Muscle of back (tissue), 11 donors: Measurements from ENCODE around the gene PHYKPL. TPM values are rescaled to one million over a fixed set of nuclear protein-coding genes. Genes with fewer than 3 reads are reported as not detected.
A peak's percentile ranks its signal among the peaks of the same experiment; 100 is the strongest.

ENCODE experiments used
- DNase-seq, 3 donors: peaks; one replicate each; pipeline versions ENCODE4 v3.0.0 to v3.0.0-alpha.2; 2013
- polyA plus RNA-seq, 10 donors: library from polyadenylated mRNA; unstranded; fragments of 120-200 nt; gene quantifications; one replicate each; pipeline ENCODE4 v1.2.1, GENCODE V29; 2013; ENCODE audit not compliant: insufficient read length in 10 of 10

Gene PHYKPL
- polyA plus RNA-seq, 10 donors: 37.0 to 91.0 (median 48.7) TPM

DNA sequence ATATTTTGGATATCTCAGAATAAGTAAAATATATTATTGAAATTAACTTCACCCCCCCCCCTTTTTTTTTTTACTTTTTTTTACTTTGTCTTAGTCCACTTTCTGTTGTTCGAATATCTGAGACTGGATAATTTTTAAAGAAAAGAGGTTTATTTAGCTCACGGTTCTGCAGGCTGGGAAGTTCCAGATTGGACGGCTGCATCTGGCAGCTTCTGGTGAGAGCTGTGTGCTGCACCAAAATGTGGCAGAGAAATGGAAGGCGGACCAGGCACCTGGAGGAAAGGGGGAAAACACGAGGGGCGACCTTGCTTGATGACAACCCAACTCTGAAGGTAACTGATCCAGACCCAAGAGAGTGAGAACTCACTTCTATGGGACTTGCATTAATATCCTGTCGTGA, 39.8 kb downstream of the PHYKPL start:
- DNase-seq: no peak

DNA sequence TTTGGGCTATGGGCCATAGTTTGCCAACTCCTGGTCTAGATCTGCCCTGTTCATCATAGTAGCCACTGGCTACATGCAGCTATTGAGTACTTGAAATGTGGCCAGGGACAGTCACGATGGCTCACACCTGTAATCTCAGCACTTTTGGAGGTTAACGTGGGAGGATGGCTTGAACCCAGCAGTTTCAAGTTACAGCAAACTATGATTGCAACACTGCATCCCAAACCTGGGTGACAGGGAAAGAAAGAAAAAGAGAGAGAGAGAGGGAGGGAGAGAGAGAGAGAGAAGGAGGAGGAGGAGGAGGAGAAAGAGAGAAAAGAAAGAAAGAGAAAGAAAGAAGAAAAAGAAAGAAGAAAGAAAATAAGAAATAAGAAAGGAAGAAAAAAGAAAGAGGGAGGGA, 40.4 kb downstream of the PHYKPL start:
- no peak for DNase-seq

DNA sequence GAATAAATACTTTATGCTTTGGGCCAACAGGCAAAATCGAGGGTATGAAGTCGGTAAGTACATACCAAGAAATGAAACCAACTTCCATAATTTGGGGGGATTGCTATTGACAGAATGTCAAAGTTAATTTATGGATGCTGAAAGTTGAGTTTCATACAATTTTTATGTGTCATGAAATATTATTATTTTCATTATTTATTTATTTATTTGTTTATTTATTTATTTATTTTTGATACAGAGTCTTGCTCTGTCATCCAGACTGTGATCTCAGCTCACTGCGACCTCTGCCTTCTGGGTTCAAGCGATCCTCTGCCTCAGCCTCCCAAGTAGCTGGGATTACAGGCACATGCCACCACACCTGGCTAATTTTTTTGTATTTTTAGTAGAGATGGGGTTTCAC, 40.9 kb downstream of the PHYKPL start:
- DNase-seq: no peak

DNA sequence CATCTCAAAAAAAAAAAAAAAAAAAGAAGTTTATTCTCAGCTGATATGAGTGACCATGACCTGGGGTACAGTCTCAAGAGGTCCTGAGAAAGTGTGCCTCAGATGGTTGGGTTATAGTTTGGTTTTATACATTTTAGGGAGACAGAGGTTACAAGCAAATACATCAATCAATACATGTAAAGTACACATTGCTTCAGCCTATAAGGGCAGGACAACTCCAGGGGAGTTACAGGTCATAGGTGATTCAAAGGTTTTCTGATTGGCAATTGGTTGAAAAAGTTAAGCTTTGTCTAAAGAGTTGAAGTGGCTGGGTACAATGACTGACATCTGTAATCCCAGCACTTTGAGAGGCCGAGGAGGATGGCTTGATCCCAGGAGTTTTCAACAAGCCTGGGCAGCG, 43.2 kb downstream of the PHYKPL start:
- DNase-seq: no peak

DNA sequence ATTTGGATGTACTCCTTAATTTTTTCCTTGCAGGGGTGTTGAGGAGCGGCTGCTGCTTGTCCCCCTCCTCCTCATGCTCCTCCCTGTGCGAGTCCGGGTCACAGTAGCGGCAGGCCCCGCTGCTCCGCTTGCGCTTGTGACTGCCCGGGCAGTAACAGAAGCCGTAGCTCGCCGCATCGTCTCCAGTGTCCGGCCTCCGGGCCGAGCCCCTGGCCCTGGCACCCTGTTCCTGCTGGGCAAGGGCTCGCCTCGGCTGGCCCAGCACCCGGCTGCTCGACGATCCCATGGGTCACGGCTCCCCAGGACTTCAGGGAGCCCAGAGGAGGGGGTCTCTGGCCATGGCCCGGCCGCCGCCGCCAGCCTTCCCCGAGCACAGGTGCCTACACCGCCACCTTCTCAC, 45.6 kb downstream of the PHYKPL start, which contains the start of gene GMCL2:
Gene GMCL2, minus strand, starts transcription at position 358 of the 400 bp plus-strand sequence. Its CDS starts 72 bp downstream, at position 286.
- no peak for DNase-seq

DNA sequence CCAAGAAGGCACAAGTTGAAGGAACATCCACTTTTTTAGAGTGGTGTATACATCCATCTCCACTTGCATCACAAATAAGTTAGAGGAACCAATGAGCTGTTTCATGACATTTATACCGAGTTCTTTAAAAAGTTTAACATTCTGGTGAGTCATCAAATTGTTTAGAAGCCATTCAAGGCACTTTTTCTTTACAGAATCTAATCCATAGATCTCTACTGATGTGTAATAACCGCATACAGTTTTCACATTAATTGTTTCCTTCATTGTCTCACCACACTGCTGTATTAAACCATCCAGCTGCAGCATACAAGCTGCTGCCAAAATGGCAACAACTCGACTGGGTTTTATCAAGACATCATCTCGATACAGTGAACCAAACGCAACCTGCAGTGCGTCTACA, 46.2 kb downstream of the PHYKPL start:
- DNase-seq: no peak

DNA sequence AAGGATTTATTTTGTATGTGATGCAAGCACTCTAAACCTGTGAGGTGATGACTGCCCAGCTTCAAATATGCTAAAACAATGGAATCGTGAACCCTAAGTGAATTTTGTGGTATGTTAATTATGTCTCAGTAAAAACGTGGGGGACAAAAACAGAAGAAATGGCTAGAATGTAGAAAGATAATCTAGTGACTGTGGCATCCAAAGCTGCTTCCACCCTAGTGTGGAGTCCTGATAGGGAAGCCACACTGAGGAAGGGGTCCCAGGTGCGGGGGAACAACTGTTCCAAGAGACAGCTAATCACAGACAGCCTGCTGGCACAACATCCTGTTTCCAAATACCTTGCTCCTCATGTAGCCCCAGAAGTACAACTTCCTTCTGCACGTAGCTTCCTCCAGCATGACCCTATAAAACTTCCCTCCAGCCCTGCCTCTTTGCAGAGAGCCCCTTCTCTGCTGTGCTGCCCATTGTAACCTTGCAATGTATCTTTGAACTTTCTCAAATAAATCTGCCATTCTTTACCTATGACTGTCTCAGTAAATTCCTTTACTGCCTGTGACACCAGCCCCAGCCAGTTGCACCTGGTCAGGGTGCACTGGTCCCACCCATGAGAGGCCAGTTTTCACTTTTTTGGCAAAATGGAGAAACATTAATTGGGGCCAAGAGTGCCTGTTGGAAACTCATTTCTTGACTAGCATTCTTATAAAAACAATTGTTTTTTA, 50.3 kb downstream of the PHYKPL start:
- DNase-seq: no peak

DNA sequence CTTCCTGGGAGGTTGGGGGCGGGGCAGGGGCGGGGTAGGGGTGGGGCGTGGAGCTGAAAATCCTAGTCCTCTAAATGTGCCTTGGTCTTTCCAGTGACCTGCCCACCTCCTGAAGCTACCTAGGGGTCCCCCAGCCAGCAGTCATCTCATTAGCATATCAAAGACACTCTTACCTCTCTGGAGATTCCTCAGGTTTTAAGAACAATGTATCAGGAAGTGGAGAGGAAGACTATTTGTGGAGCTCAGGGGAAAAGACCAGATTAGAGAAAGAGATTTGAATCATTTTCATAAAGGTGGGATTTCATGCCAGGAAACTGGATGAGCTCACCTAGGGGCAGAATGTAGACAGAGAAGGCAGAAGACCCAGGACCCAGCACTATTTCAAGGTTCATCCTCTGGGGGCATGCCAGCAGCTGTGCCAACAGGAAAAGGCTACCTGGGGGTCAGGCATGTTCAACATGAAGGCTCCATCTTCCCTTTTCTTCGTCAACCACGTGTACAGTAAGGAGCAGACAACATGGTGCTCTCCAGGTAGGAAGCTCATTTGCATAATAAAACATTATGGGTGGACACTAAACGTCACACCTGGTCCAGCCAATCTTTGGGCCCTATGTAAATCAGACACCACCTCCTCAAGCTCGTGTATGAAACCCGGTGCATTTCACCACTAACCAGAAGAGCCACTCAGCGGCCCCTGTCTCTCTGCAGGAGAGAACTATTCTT, 52.3 kb downstream of the PHYKPL start:
- DNase-seq: no peak

DNA sequence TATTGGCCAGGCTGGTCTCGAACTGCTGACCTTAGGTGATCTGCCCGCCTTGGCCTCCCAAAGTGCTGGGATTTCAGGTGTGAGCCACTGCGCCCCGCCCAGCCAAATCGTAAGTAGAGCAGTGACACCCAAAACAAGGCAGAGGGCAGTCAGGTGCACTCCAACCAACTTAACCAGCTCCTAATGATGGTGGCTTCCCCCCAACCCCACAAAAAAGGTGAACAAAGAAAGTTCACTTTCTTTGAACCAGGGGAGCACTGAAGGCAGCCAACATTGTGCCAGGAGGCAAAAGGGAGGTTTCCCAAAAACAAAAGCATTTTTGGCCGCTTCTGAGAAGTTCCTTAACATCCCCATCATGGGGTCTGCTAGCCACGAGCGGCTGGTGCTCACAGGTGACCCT, 55.0 kb downstream of the PHYKPL start:
- no peak for DNase-seq

DNA sequence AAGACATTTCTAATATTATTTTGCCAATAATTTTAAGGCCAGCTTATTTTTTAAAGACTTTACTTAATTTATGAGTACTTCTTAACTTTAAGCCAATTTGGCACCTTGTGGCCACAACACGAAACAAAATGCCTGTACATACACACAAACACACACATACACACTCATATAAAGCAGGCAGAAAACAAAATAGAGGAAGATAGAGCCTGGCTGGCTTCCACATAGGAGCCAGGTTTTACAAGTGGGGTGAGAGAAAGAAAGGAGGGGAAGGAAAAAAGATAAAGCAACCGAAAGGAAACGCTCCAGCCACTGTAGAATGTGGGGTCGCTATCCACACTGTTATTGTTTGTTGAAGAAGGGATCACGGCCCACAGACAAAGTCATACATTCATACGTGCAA, 55.8 kb downstream of the PHYKPL start:
- no peak for DNase-seq

DNA sequence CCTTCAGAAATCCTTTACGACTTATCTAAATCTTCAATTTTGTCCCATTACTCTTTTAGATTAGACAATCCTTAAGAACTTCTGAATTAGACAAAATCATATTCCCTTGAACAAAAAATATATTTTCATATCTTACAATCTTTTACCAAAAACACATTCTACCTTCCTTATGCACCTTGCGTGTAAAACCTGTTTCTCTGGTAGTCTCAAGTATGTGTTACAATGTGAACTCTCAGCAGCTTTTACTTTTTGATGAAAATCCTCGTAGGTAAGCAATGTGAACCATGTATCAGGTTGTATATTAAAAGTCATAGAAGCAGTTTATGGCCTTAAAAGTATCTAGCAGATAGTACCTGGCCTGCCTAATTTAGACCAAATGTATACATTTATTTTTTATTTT, 58.1 kb downstream of the PHYKPL start:
- no peak for DNase-seq

DNA sequence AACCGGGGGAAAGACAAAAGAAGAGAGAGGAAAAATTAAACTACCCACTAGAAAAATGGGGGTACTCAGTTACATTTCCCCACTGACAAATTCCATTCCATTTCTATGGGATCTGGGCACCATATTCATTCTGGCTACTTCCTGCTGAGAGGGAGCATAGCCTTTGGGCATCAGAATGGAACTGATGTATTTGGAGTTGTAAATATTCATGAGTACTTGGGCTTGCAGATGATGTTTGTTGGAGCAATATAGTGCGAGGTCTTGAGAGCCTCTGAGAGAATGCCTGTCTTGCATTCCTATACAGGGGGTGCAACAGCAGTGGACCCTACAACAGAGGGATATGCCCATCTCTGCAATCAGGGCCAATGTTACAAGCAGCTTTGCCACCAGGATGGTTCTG, 62.1 kb downstream of the PHYKPL start:
- no peak for DNase-seq

DNA sequence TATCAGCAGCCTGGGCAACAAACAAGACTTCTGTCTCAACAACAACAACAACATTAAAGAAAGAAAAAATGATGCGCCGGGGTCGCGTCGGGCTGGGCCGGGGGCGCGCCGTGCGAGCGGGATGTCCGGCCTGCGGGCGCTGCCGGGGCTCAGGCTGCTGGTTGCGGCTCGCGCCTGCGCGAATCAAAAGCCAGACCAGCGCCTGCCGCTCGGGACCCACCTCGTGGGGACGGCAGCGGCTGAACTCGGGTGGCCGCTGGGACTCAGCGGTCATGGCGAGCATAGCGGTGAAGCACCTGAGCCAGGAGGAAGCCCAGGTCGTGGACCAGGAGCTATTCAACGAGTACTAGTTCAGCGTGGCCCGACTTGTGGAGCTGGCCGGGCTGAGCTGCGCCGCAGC, 67.0 kb downstream of the PHYKPL start:
- no peak for DNase-seq

DNA sequence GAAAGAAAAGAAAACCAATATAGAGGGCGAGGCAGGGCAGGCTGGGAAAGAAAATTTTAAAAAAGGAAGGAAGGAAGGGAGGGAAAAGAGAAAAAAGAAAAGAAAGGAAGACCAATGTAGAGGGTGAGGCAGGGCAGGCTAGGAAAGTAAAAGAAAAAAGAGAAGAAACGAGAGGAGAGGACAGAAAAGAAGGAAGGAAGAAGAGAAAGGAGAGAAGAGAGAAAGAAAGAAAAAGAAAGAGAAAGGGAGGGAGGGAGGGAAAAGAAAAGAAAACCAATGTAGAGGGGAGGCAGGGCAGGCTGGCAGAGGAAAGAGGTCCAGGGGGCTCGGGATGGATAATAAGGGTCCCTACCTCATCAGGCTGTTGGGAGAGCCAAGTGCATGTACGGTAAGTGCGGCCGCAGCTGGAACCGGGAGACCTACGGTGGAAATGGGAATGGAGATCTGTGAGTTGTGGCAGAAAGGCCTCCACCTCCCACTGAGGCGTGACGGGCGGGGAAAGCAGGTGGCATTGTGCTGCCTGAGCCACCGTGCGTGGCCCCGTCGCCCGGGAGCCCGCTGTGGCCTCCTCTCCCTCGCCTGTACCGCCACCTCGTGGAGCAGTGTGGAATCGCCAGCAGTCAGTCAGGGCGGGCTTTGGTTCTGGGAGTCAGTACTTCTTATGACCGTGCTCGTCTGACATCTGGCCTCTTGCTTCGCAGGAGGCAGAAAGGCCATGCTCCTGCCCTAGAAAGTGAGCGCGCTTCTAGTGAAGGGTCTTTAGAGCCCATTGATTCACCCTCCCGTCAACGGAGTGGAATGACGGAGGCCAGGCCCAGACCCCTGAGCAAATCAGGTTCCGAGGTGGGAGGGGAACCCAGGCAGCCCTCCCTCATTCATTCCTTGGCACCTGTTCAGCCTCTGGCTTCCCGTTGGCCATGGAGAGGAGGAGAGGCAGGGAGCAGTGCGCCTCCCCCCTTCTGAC, 68.5 kb downstream of the PHYKPL start:
- peak; percentile 63 to 88 (median 78) for DNase-seq

DNA sequence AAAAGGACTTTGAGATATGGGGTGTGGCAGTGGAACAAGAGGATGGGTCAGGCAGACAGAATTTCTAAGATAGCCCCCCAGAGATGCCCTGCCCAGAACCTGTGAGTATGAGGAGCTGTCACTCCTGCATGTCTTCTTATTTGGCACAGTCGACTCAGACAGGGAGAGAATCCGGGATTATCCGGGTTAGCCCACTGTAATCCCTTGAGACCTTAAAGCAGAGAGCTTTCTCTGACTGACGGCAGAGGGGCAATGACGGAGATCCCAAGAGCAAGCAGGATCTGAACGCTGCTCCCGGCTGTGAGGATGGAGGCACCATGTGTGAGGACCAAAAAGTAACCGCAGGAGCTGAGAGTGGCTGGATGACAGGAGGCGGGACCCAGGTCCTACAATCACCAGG, 70.1 kb downstream of the PHYKPL start:
- DNase-seq: no peak

DNA sequence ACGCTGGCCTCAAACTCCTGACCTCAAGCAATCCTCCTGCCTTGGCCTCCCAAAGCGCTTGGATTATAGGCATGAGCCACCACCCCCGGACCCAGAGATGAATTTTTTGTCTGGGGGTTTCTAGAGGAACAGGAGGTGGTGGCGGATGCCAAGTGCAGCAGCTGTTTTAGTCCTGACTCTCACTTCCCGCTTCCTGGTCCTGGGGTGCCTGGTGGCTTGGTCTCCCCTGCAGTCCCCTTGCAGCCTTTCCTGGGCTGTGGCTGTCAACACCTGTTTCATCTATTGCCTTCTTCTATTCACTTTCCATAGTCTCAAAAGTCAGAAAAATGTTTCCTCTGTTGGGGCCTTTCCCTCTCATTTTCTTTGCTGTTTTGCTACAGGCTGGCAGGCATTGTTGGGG, 72.4 kb downstream of the PHYKPL start:
- DNase-seq: no peak

Other genes with a start within 250 kb of the PHYKPL start
- not detected for gene PROP1, start 236.6 kb downstream of the PHYKPL start, polyA plus RNA-seq
- 10 to 100 TPM; 15.8 to 23.7 (median 19.9) TPM for gene N4BP3, start 119.3 kb downstream of the PHYKPL start, polyA plus RNA-seq
- 10 to 100 TPM; 27.2 to 32.0 (median 29.8) TPM for gene RMND5B, start 101.8 kb downstream of the PHYKPL start, polyA plus RNA-seq
- gene NHP2, start 78.9 kb downstream of the PHYKPL start, polyA plus RNA-seq: 100 to 1,000 TPM in 4 of 10 donors, 10 to 100 TPM in 6; 74.4 to 124 (median 92.2) TPM
- gene GMCL2, start 45.4 kb downstream of the PHYKPL start, polyA plus RNA-seq: not detected
- 100 to 1,000 TPM in 2 of 10 donors, 10 to 100 TPM in 8; 72.5 to 124 (median 89.0) TPM for gene HNRNPAB, start 28.3 kb downstream of the PHYKPL start, polyA plus RNA-seq